Measurements from ENCODE around the gene THSD4. TPM values are rescaled to one million over a fixed set of nuclear protein-coding genes. Genes with fewer than 3 reads are reported as not detected.

The THSD4 gene
- total RNA-seq, 1 experiment from 2014 or later: 6.4 TPM

DNA sequence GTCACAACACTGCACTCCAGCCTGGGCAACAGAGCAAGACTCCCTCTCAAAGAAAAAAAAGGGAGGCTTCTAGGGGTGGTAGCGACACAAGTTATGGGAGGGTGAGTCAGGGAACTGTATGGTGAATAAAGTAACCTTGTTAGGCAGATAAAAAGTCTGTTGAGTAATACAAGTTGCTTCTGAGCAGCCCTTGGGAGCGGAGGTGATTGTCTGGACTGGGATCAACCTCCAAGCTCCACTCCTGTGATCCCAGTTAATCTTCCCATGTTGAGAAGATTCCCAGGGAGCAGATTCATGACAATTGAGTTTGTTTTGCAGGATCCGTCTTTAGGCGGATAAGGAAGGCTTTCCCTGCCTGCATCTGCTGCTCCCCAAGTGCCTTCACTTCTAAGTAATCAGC, 335.9 kb downstream of the THSD4 start:
- no peak for DNase-seq (ENCODE audit: low spot score)

DNA sequence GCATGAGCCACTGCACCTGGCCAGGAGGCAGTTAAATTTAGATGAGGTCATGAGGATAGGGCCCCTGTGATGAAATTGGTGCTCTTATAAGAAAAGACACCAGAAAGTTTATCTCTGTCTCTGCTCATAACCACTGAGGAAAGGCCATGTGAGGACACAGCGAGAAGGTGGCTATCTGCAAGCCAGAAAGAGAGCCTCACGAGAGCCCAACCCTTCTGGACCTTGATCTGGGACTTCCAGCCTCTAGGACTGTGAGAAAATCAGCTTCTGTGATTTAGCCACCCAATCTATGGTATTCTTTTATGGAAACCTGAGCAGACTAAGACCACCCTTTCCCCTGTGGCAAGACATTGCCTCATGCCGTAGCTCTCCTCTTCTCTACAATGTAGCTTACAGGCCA, 337.6 kb downstream of the THSD4 start:
- DNase-seq (ENCODE audit: low spot score): no peak

DNA sequence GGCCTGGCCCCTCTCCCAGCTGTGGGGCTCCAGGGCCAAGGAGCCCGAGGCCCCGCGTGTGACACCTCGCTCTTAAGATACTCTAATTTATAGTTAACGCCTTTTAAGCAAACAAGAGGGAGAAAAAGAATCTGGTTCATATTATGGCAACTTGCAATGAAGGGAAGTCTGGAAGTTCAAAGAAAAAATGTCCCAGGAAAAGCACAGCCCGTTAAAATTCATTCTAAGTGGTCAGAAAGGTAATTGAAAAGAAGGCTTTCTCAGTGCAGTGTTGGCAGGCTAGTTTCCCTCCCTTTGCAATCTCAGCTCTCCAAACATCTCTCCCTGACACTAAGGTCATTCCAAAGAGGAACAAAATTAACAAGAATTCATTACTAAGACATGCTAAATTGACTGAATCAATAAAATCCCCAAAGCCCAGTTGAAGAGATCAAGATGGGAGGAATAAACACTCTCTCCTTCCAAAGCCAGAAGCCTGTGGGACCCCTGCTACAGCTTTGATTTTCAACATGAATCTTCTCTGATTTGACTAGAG, 339.3 kb downstream of the THSD4 start:
- no peak for DNase-seq (ENCODE audit: low spot score)

GRCh38 chr15:71455107-71455506, 339.8 kb downstream of the THSD4 start:
- no peak for DNase-seq (ENCODE audit: low spot score)

DNA sequence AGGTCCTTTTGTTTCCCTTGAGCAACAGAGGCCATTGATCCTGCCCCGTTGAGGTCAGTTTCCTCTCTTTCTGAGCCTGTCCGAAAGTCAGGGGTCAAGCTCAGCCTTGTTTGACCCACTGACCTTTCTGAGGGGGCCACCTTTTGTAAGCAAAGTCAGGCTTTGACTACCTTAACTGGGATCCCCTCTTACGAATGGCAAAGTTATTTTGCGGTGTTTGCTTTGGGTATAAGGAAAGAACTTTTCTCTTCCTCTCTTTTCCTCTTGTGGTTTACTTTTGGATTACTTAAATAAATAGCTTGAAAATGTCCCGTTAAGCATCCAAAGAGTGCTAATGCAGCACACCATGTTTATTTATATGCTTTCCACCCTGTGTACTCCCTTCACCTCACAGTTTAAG, 340.6 kb downstream of the THSD4 start:
- DNase-seq (ENCODE audit: low spot score): no peak

GRCh38 chr15:71456362-71456761, 341.1 kb downstream of the THSD4 start:
- DNase-seq (ENCODE audit: low spot score): no peak

- DNase-seq (ENCODE audit: low spot score): no peak
These were observed 341.5 kb downstream of the THSD4 start for GRCh38 chr15:71456811-71457210.

GRCh38 chr15:71458089-71458660, 342.9 kb downstream of the THSD4 start:
- no peak for DNase-seq (ENCODE audit: low spot score)

DNA sequence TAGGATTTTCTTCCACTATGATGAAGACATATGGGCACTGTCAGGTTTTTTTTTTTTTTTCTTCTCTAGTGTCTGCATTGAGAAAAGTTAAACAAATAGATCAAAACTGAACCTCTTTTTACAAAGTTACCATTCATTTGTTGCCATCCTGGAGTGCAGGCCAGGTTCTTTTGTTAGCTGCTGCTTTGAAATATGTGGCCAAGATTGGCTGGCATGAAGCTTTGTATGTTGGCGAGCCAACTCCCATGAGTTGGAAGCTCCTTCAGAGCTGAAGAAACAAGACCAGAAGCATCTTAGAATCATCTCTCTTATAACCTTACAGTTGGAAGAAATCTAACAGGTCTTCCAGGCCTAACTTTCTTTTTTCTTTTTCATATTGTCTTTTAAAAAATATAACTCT, 346.5 kb downstream of the THSD4 start:
- DNase-seq (ENCODE audit: low spot score): no peak

GRCh38 chr15:71462638-71463037, 347.4 kb downstream of the THSD4 start:
- no peak for DNase-seq (ENCODE audit: low spot score)

- DNase-seq (ENCODE audit: low spot score): no peak
These were observed 347.9 kb downstream of the THSD4 start for GRCh38 chr15:71463156-71463665.

DNA sequence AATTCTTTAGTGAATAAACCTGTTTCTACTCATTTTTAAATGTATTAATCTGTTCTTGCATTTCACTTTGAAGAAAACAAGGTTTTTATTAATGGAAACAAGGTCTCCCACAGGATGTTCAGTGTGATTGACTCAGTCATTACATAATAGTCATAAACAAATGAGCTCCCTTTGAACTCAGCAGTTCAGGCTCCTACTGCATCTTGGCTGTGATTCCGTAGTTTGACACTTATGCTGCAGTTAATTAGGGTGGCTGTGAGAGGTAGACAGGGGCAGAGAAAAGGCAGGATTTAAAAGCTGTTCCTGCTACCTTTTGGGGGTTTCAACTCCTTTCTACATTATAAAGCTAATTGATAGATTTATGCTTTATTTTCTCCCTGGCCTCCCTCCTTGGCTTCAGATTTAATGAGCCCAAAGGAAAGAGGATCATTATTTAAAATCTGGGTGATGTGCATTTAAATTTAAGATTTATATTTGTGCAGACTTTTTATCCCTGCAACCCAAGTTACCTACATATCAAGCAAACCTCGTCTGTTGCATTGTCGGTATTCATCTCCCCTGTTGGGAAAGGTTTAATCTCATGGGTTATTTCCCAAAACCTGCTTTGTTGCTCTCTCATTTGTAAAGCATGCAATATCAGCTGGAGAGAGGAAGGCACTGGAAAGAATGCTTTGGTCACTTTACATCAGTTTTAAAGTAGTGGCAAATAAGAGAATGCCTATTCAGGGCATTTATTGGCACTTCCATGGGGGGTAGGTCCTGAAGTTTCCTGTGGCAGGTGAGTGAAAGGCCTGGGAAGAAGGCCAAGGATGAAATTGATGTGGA, 350.1 kb downstream of the THSD4 start:
- no peak for DNase-seq (ENCODE audit: low spot score)

DNA sequence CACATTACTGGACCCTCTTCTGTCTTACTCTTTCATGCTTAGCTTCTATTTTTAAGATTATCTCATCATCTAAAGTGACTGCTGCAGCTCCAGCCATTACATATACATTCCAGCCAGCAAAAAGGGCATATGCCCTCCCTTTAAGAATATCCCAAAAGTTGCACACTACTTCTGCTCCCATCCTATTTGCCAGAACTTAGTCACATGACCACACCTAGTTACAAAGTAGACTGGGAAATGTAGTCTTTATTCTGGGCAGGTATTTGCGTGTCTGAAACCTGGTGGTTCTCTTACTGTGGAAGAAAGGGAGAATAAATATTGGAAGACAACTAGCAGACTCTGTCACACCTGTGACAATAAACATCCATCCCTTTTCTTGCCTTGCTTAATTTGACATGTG, 353.4 kb downstream of the THSD4 start:
- DNase-seq (ENCODE audit: low spot score): no peak

GRCh38 chr15:71469413-71469812, 354.1 kb downstream of the THSD4 start:
- DNase-seq (ENCODE audit: low spot score): no peak

DNA sequence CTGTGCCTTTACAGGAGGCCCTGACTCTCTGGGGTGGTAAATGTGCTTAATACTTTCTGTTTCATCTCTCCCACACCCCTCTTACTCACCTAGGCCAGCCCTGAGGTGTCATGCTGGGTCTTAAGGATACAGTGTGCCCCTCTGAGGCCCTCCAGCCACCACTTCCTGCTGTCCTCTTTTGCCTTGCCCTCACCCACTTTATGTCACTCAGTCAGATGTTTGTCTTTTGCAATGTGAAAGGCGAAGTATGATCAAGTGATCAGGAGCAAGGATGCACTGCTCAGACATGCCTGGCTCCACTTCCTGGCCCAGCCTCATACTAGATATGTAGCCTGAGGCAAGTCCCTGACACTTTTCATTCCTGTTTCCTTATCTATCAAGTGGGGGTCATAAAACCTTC, 356.1 kb downstream of the THSD4 start:
- no peak for DNase-seq (ENCODE audit: low spot score)

GRCh38 chr15:71472566-71472965, 357.3 kb downstream of the THSD4 start:
- no peak for DNase-seq (ENCODE audit: low spot score)

- DNase-seq (ENCODE audit: low spot score): no peak
These were observed 358.5 kb downstream of the THSD4 start for GRCh38 chr15:71473751-71474150.

- no peak for DNase-seq (ENCODE audit: low spot score)
These were observed 361.6 kb downstream of the THSD4 start for GRCh38 chr15:71476823-71477222.

- no peak for DNase-seq (ENCODE audit: low spot score)
These were observed 365.3 kb downstream of the THSD4 start for GRCh38 chr15:71480556-71480955.

GRCh38 chr15:71484080-71484479, 368.8 kb downstream of the THSD4 start:
- DNase-seq (ENCODE audit: low spot score): no peak

- DNase-seq (ENCODE audit: low spot score): no peak
These were observed 369.9 kb downstream of the THSD4 start for GRCh38 chr15:71485094-71485693.

GRCh38 chr15:71489570-71489969, 374.3 kb downstream of the THSD4 start:
- DNase-seq (ENCODE audit: low spot score): no peak

- DNase-seq (ENCODE audit: low spot score): no peak
These were observed 378.3 kb downstream of the THSD4 start for GRCh38 chr15:71493526-71493925.
